GM21737 (cell line): ENCODE data around the gene ARHGAP18.

Experiments
- ATAC-seq: cut with Tn5 transposase; IDR thresholded peaks from one replicate; pipeline ENCODE4 v1.9.1; 2021; ENCODE audit warnings: mild to moderate bottlenecking, moderate library complexity; ENCODE audit not compliant: unreplicated experiment

ARHGAP18 gene

DNA sequence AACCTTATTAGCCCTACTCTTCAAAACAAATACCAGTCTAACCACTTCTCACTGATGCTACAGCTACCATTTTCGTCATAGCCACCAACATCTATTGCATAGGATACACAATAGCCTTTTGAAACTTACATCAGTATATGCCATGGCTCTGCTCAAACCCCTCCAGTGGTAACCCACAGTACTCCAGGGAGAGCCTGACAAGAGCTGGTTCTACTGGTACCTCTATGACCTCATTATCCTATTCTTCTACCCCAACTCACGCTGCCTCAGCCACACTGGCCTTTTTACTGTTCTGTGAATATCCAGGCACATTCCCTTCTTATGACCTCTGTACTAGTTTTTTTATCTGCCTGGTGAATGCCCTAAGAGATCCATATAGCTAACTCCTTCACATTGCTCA lies 157.6 kb downstream of the ARHGAP18 start:
- ATAC-seq: no peak

DNA sequence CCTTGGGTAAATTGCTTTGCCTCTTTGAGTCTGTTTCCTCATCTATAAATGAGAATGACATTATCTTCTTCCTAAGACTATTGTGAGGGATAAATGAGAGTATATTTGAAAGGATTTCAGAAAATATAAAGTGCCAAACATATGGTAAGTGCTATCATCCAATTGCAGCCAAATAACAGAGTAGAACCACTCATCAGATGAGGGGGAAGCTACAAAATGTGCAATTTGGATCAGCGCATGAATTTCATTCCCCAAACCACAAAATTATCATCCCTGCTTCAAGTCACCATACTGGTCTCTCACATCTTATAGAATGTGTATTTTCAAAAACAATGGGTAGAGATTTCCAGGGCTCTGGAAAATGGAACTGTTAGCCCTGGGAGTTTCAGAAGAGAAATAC lies 158.5 kb downstream of the ARHGAP18 start:
- no peak for ATAC-seq

DNA sequence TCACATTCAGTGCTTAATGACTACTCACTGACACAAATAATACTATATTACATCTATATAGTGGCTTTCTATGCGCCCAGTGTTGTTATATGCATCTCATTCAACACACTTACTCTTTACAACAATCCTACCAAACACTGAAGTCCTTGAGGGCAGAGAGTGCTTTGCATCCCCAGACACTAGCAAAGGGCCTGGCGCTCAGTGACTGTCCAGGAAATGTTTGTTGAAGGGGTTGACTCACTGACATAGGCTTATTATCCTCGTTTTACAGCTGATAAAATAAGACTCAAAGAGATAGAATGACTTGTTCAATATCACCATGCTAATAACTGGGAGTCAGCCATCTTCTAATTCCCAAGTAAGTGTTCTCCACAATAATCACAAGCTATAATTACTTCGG lies 163.3 kb downstream of the ARHGAP18 start:
- ATAC-seq: no peak

DNA sequence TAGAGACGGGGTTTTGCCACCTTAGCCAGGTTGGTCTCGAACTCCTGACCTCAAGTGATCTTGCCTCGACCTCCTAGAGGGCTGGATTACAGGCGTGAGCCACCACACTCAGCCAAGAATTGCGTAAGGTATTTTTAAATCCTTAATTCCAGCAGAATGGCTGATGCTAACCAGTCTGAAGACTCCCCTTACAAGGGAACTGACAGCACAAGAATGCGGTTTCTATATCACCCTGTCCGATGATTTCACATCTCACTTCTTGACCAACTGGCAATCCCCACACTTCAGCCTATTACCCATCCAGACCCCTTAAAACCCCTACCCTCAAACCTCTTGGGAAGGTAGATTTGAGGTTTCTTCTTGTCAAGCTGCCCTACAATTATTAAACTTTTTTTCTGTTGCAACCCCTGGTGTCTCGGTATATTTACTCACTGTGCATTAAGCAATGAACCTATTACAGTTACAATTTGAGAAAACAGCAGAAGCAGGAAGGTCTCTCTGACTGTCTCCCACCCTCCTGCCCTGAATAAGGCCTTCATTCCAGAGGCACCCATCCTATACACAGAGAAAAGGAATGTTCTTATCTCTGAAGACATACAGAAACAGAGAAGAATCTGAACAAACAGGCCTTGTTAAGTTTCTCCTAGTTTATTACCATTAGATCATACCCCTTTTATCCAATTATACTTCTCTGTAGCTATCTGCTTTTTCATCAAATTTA lies 164.9 kb downstream of the ARHGAP18 start:
- ATAC-seq: no peak

DNA sequence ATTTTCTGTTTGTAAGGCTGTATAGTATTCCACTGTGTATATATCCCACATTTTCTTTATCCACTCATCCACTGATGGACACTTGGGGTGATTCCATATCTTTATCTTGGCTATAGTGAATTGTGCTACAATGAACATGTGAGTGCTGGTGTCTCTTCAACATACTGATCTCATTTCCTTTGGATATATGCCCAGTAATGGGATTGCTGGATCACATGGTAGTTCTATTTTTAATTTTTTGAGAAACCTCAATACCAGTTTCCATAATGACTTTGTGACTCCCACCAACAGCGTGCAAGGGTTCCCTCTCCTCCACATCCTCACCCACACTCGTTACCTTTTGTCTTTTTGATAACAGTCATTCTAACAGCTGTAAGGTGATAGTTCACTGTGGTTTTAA lies 166.0 kb downstream of the ARHGAP18 start:
- ATAC-seq: no peak

DNA sequence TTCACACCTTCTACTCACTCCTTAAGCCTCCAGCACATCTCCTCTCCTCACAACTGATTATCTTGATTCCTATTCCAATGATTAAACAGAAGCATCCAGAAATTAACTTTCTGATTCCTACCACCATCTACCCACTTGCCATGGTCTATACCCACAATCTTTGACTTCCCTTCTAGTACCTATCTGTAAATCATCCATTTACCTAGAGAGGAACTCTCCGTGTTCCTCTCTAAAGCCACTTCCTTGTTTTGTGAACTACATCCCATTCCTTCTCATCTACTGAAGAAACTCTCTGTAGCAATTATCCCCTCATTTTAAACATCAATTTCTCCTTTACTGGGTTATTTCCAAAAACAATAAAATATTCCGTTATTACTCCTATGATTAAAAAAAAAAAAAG lies 167.3 kb downstream of the ARHGAP18 start:
- no peak for ATAC-seq

DNA sequence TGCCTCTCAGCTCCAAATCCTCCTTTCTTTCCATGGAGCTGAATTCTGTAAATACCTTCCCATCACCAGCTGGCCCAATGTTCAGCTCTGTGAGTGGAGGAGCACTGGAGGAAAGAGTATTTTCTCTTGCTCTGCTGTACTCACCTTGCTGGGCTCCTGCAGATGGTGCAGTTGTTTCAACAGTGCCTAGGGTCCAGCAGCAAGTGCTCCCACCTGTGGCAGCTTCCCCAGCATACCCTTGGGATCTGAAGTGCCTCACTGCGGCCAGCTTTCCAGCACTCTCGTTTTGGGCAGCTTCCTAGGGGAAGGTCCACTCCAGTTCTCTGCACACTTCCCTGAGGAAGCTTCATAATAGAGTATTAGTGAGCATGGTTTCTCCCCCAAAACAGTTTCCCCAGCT lies 170.9 kb downstream of the ARHGAP18 start:
- ATAC-seq: no peak

DNA sequence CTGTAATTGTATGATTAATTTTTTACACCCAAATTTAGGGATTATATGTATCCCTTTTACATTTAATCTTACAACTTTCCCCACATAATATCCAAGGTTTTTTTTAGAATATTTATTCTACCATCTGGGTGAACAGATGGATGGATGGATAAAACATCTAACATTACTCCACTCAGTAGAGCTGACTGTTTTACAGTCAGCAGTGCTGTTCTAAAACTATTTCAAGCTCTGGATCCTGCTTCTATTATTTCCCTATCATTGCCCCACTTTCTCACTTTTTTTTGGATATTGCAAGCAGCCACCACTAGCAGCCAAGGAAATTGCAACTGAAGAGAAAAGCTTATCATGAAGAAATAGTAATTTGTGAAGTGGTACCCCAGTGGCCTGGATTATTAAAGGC lies 173.7 kb downstream of the ARHGAP18 start:
- ATAC-seq: no peak

DNA sequence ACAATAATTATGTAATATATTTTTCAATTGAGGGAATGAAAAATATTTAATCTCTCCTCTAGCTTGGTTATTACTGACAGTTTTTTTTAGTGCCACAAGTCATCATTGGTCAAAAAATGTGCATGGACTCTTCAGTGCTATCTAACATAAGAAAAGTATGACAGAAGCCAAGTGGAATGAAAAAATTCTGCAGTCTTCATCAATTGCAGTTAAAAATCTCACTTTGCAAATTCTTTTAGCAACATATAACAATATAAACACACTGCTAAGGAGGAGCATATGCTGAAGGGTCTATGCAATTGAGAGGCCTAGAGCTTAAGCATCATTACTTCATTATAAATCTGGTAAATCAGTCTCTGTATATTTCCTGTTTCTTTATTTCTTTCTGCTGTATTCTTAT lies 175.1 kb downstream of the ARHGAP18 start:
- no peak for ATAC-seq
